ENCODE results near the gene MYT1.

DNA sequence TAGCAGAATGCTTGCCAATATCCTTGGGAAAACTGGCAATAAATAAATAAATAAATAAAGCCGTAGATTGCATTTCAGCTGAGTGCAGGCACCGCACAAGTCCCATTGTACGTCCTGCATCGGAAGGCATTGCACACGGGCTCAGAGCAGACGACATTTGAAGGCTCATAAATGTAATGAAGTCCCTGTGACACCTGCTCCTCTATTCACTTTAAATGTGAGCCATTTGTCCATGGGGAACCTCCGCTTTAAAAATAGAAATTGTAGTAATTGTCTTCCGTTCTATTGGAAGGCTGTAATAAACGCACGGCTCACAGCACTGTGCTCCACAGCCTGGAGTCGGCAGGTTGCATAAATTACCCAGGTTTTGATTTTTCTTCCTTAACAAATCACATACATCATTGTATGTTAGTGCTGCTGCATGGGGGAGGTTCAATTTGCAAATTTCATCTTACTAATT is 32.6 kb downstream of the MYT1 start:
- TF ChIP-seq CTCF (IDR thresholded peaks at IDR 0.05): no peak
- TF ChIP-seq POLR2A (IDR thresholded peaks at IDR 0.05): no peak
